Skeletal muscle satellite cell (primary cell): ENCODE results near the gene TMEM63B.
"Not testable (repeated sequence)": the region's sequence is repeated elsewhere in the genome, so short reads cannot be mapped to it uniquely, and the experiment has no call there.

Source experiments
- H3K27me3 ChIP-seq: 2 replicates; pipeline ENCODE4 v1.7.0; 2013; ENCODE audit warnings: low read length; ENCODE audit not compliant: control insufficient read depth, insufficient read depth
- H3K36me3 ChIP-seq: 2 replicates; pipeline ENCODE4 v1.7.0; 2013; ENCODE audit warnings: mild to moderate bottlenecking, control low read depth, low read length; ENCODE audit not compliant: insufficient read depth
- H3K4me1 ChIP-seq: 2 replicates; pipeline ENCODE4 v1.7.0; 2013; ENCODE audit warnings: low read length; ENCODE audit not compliant: control insufficient read depth, insufficient read depth
- H3K4me2 ChIP-seq: 2 replicates; pipeline ENCODE4 v1.7.0; 2013; ENCODE audit warnings: mild to moderate bottlenecking, low read length
- H3K4me3 ChIP-seq: 2 replicates; pipeline ENCODE4 v1.7.0; 2013; ENCODE audit warnings: low read length
- H3K9ac ChIP-seq: 2 replicates; pipeline ENCODE4 v1.7.0; 2013; ENCODE audit warnings: mild to moderate bottlenecking, low read depth, low read length, moderate library complexity
- H3K9me3 ChIP-seq: replicated peaks from 2 replicates; pipeline ENCODE4 v1.7.0; 2013; ENCODE audit warnings: mild to moderate bottlenecking, control low read depth, low read length

The TMEM63B gene

GRCh38 chr6:44192428-44193041, 65.2 kb downstream of the TMEM63B start:
- H3K4me1 ChIP-seq: no peaks in the 10 kb centered on the region
- peaks cover 16% of the 10 kb centered on the region for H3K27me3 ChIP-seq
- no peaks in the 10 kb centered on the region for H3K36me3 ChIP-seq
- H3K4me2 ChIP-seq: no peak overlapping the region
- no peaks in the 10 kb centered on the region for H3K9me3 ChIP-seq
- no peak overlapping the region for H3K4me3 ChIP-seq
- H3K9ac ChIP-seq: no peak overlapping the region

- H3K4me2 ChIP-seq: no peak overlapping the region
- no peak overlapping the region for H3K9ac ChIP-seq
- H3K27me3 ChIP-seq: peaks cover 16% of the 10 kb centered on the region
- H3K4me1 ChIP-seq: no peaks in the 10 kb centered on the region
- H3K9me3 ChIP-seq: no peaks in the 10 kb centered on the region
- H3K36me3 ChIP-seq: no peaks in the 10 kb centered on the region
- no peak overlapping the region for H3K4me3 ChIP-seq
Measured at GRCh38 chr6:44193307-44193910, 66.1 kb downstream of the TMEM63B start.

GRCh38 chr6:44194326-44194725, 67.0 kb downstream of the TMEM63B start:
- Histone ChIP-seq H3K4me2 (no peak overlapping the region), H3K9ac (no peak overlapping the region), H3K4me3 (no peak overlapping the region), H3K9me3 (no peaks in the 10 kb centered on the region), H3K4me1 (no peaks in the 10 kb centered on the region), H3K36me3 (no peaks in the 10 kb centered on the region), H3K27me3 (peaks cover 12% of the 10 kb centered on the region)

GRCh38 chr6:44196351-44196750, 69.0 kb downstream of the TMEM63B start:
- H3K27me3 ChIP-seq, H3K9ac ChIP-seq, H3K36me3 ChIP-seq, H3K9me3 ChIP-seq, H3K4me3 ChIP-seq, H3K4me1 ChIP-seq, H3K4me2 ChIP-seq: not testable (repeated sequence)

- Histone ChIP-seq H3K9me3 (no peaks in the 10 kb centered on the region), H3K4me1 (peaks cover 8% of the 10 kb centered on the region)
Measured at GRCh38 chr6:44198684-44199083, 71.3 kb downstream of the TMEM63B start.

GRCh38 chr6:44199883-44200282, 72.5 kb downstream of the TMEM63B start:
- H3K9ac ChIP-seq: no peak overlapping the region
- H3K4me3 ChIP-seq: no peak overlapping the region
- no peaks in the 10 kb centered on the region for H3K9me3 ChIP-seq

More at GRCh38 chr6:44198684-44199083, 71.3 kb downstream of the TMEM63B start:
- no peak overlapping the region for H3K4me2 ChIP-seq
- H3K27me3 ChIP-seq: peaks cover 4% of the 10 kb centered on the region
- no peak overlapping the region for H3K9ac ChIP-seq
- no peak overlapping the region for H3K4me3 ChIP-seq
- H3K36me3 ChIP-seq: no peaks in the 10 kb centered on the region

GRCh38 chr6:44201200-44201599, 73.8 kb downstream of the TMEM63B start:
- Histone ChIP-seq H3K9me3 (no peaks in the 10 kb centered on the region), H3K4me3 (no peak overlapping the region), H3K27me3 (no peaks in the 10 kb centered on the region), H3K9ac (no peak overlapping the region), H3K36me3 (no peaks in the 10 kb centered on the region), H3K4me1 (peaks cover 8% of the 10 kb centered on the region), H3K4me2 (no peak overlapping the region)

More at GRCh38 chr6:44199883-44200282, 72.5 kb downstream of the TMEM63B start:
- H3K4me2 ChIP-seq: no peak overlapping the region
- no peaks in the 10 kb centered on the region for H3K36me3 ChIP-seq
- peaks cover 8% of the 10 kb centered on the region for H3K4me1 ChIP-seq
- no peaks in the 10 kb centered on the region for H3K27me3 ChIP-seq

GRCh38 chr6:44201638-44202303, 74.4 kb downstream of the TMEM63B start:
- H3K36me3 ChIP-seq: no peaks in the 10 kb centered on the region
- peaks cover 8% of the 10 kb centered on the region for H3K4me1 ChIP-seq
- no peak overlapping the region for H3K4me3 ChIP-seq
- no peak overlapping the region for H3K4me2 ChIP-seq
- H3K9me3 ChIP-seq: no peaks in the 10 kb centered on the region
- H3K9ac ChIP-seq: no peak overlapping the region
- no peaks in the 10 kb centered on the region for H3K27me3 ChIP-seq

GRCh38 chr6:44202332-44202971, 75.1 kb downstream of the TMEM63B start:
- Histone ChIP-seq H3K36me3 (no peaks in the 10 kb centered on the region), H3K9me3 (no peaks in the 10 kb centered on the region), H3K4me2 (no peak overlapping the region), H3K4me3 (no peak overlapping the region), H3K4me1 (peaks cover 8% of the 10 kb centered on the region), H3K27me3 (no peaks in the 10 kb centered on the region), H3K9ac (no peak overlapping the region)

GRCh38 chr6:44202972-44203750, 75.8 kb downstream of the TMEM63B start:
- no peak overlapping the region for H3K4me2 ChIP-seq
- H3K4me1 ChIP-seq: peaks cover 8% of the 10 kb centered on the region
- no peak overlapping the region for H3K9ac ChIP-seq

GRCh38 chr6:44203955-44204354, 76.6 kb downstream of the TMEM63B start:
- Histone ChIP-seq H3K4me2 (no peak overlapping the region), H3K9me3 (no peaks in the 10 kb centered on the region), H3K27me3 (no peaks in the 10 kb centered on the region), H3K4me3 (no peak overlapping the region), H3K9ac (no peak overlapping the region), H3K4me1 (peaks cover 8% of the 10 kb centered on the region), H3K36me3 (no peaks in the 10 kb centered on the region)

More at GRCh38 chr6:44202972-44203750, 75.8 kb downstream of the TMEM63B start:
- Histone ChIP-seq H3K36me3 (no peaks in the 10 kb centered on the region), H3K9me3 (no peaks in the 10 kb centered on the region), H3K27me3 (no peaks in the 10 kb centered on the region), H3K4me3 (no peak overlapping the region)
